K562 (cell line): ENCODE measurements around the gene SPRY4.

ENCODE experiments used
- BRCA1 ChIP-seq, 2 experiments: fragments of 450-650 bp in 1 of 2; sonication (generic) in 1 of 2; formaldehyde crosslinking in 1 of 2; IDR thresholded peaks; 2 replicates each; pipeline versions ENCODE4 v1.5.0 to v1.6.1; 2017 to 2020; ENCODE audit warnings: mild to moderate bottlenecking in 1 of 2, missing genetic modification reagents in 1 of 2
- CCAR2 ChIP-seq: fragments of 200-400 bp; formaldehyde crosslinking; IDR thresholded peaks from 2 replicates; pipeline ENCODE4 v1.6.1; 2017; ENCODE audit warnings: mild to moderate bottlenecking, low read depth, low read length
- CHD1 ChIP-seq: fragments of 200-600 bp; sonication (generic); IDR thresholded peaks from one replicate; pipeline ENCODE4 v1.6.1; 2012; ENCODE audit warnings: mild to moderate bottlenecking, moderate library complexity, low read length, inconsistent platforms
- EP300 ChIP-seq: IDR thresholded peaks from 2 replicates; pipeline ENCODE4 v1.6.1; 2012; ENCODE audit warnings: low read length, improper control_type of control experiment
- KDM1A ChIP-seq, 2 experiments: fragments of 450-650 bp; IDR thresholded peaks; 2 replicates each; pipeline ENCODE4 v1.6.1; 2016; ENCODE audit warnings: mild to moderate bottlenecking in 2 of 2
- RAD21 ChIP-seq, 2 experiments: fragments of 250-450 bp in 1 of 2; fragments of 450-650 bp in 1 of 2; sonication (Bioruptor Pico) in 1 of 2; formaldehyde crosslinking in 1 of 2; IDR thresholded peaks in 1 of 2; conservative IDR thresholded peaks in 1 of 2; 2 replicates each; pipeline versions ENCODE4 v1.4.0 to v1.8.0; 2020 to 2022; ENCODE audit warnings: mild to moderate bottlenecking in 2 of 2, moderate library complexity in 1 of 2
- TAF1 ChIP-seq: IDR thresholded peaks from 2 replicates; pipeline ENCODE4 v1.6.1; 2011; ENCODE audit warnings: mild to moderate bottlenecking, low read length, moderate library complexity; ENCODE audit not compliant: insufficient read depth, control insufficient read depth, severe bottlenecking; ENCODE audit errors: extremely low read depth
- TF ChIP-seq, protein P1 (sequence below), 3 experiments: IDR thresholded peaks in 2 of 3; conservative IDR thresholded peaks in 1 of 3; 2 replicates each; pipeline ENCODE4 v1.5.1; 2011 to 2012; ENCODE audit warnings: low read length in 3 of 3, mild to moderate bottlenecking in 3 of 3, control low read depth in 2 of 3, improper control_type of control experiment in 1 of 3, inconsistent platforms in 1 of 3, low read depth in 1 of 3, mixed read lengths in 1 of 3, moderate library complexity in 1 of 3; ENCODE audit not compliant: insufficient read depth in 2 of 3
- TF ChIP-seq, protein P2 (sequence below): fragments of 200-600 bp; sonication (generic); IDR thresholded peaks from one replicate; pipeline ENCODE4 v1.6.1; 2012; ENCODE audit warnings: mild to moderate bottlenecking, low read depth, low read length, inconsistent platforms

DNA sequence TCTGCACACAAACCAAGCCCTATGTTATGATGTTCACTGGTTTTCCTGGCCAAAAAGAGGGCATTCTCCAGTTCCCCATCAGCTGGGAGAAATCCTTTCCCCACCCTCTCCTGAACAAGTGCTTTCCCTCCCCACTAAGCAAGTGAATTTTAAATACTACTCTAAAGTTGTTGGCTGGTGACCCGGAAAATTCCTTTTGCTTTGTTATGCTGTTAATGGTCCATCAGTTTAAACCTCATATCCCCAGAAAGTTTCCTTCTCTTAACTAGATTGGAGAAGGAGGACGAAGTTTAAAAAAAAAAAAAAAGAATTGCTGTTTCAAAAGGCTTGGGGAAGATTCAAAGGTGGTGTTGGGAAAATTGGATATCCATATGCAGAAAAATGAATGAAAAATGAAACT lies 21.9 kb upstream of the SPRY4 start:
- no peak for TF ChIP-seq CHD1
- TF ChIP-seq KDM1A (IDR thresholded peaks at IDR 0.05) = no peak
- TF ChIP-seq CCAR2 = no peak
- TF ChIP-seq, protein P1, sequence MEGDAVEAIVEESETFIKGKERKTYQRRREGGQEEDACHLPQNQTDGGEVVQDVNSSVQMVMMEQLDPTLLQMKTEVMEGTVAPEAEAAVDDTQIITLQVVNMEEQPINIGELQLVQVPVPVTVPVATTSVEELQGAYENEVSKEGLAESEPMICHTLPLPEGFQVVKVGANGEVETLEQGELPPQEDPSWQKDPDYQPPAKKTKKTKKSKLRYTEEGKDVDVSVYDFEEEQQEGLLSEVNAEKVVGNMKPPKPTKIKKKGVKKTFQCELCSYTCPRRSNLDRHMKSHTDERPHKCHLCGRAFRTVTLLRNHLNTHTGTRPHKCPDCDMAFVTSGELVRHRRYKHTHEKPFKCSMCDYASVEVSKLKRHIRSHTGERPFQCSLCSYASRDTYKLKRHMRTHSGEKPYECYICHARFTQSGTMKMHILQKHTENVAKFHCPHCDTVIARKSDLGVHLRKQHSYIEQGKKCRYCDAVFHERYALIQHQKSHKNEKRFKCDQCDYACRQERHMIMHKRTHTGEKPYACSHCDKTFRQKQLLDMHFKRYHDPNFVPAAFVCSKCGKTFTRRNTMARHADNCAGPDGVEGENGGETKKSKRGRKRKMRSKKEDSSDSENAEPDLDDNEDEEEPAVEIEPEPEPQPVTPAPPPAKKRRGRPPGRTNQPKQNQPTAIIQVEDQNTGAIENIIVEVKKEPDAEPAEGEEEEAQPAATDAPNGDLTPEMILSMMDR (IDR thresholded peaks at IDR 0.05 in 2 of 3, conservative IDR thresholded peaks at IDR 0.05 in 1 of 3; ENCODE audit: insufficient read depth in 2 of 3, low read depth in 1 of 3, low read length in 3 of 3) = no peak
- no peak for TF ChIP-seq BRCA1 (IDR thresholded peaks at IDR 0.05)
- no peak for TF ChIP-seq BRCA1 (CRISPR knock-in tag; IDR thresholded peaks at IDR 0.05)
- no peak for TF ChIP-seq EP300
- TF ChIP-seq RAD21 (CRISPR knock-in tag; conservative IDR thresholded peaks at IDR 0.05 in 1 of 2, IDR thresholded peaks at IDR 0.05 in 1 of 2) = no peak
- no peak for TF ChIP-seq TAF1
- TF ChIP-seq, protein P2, sequence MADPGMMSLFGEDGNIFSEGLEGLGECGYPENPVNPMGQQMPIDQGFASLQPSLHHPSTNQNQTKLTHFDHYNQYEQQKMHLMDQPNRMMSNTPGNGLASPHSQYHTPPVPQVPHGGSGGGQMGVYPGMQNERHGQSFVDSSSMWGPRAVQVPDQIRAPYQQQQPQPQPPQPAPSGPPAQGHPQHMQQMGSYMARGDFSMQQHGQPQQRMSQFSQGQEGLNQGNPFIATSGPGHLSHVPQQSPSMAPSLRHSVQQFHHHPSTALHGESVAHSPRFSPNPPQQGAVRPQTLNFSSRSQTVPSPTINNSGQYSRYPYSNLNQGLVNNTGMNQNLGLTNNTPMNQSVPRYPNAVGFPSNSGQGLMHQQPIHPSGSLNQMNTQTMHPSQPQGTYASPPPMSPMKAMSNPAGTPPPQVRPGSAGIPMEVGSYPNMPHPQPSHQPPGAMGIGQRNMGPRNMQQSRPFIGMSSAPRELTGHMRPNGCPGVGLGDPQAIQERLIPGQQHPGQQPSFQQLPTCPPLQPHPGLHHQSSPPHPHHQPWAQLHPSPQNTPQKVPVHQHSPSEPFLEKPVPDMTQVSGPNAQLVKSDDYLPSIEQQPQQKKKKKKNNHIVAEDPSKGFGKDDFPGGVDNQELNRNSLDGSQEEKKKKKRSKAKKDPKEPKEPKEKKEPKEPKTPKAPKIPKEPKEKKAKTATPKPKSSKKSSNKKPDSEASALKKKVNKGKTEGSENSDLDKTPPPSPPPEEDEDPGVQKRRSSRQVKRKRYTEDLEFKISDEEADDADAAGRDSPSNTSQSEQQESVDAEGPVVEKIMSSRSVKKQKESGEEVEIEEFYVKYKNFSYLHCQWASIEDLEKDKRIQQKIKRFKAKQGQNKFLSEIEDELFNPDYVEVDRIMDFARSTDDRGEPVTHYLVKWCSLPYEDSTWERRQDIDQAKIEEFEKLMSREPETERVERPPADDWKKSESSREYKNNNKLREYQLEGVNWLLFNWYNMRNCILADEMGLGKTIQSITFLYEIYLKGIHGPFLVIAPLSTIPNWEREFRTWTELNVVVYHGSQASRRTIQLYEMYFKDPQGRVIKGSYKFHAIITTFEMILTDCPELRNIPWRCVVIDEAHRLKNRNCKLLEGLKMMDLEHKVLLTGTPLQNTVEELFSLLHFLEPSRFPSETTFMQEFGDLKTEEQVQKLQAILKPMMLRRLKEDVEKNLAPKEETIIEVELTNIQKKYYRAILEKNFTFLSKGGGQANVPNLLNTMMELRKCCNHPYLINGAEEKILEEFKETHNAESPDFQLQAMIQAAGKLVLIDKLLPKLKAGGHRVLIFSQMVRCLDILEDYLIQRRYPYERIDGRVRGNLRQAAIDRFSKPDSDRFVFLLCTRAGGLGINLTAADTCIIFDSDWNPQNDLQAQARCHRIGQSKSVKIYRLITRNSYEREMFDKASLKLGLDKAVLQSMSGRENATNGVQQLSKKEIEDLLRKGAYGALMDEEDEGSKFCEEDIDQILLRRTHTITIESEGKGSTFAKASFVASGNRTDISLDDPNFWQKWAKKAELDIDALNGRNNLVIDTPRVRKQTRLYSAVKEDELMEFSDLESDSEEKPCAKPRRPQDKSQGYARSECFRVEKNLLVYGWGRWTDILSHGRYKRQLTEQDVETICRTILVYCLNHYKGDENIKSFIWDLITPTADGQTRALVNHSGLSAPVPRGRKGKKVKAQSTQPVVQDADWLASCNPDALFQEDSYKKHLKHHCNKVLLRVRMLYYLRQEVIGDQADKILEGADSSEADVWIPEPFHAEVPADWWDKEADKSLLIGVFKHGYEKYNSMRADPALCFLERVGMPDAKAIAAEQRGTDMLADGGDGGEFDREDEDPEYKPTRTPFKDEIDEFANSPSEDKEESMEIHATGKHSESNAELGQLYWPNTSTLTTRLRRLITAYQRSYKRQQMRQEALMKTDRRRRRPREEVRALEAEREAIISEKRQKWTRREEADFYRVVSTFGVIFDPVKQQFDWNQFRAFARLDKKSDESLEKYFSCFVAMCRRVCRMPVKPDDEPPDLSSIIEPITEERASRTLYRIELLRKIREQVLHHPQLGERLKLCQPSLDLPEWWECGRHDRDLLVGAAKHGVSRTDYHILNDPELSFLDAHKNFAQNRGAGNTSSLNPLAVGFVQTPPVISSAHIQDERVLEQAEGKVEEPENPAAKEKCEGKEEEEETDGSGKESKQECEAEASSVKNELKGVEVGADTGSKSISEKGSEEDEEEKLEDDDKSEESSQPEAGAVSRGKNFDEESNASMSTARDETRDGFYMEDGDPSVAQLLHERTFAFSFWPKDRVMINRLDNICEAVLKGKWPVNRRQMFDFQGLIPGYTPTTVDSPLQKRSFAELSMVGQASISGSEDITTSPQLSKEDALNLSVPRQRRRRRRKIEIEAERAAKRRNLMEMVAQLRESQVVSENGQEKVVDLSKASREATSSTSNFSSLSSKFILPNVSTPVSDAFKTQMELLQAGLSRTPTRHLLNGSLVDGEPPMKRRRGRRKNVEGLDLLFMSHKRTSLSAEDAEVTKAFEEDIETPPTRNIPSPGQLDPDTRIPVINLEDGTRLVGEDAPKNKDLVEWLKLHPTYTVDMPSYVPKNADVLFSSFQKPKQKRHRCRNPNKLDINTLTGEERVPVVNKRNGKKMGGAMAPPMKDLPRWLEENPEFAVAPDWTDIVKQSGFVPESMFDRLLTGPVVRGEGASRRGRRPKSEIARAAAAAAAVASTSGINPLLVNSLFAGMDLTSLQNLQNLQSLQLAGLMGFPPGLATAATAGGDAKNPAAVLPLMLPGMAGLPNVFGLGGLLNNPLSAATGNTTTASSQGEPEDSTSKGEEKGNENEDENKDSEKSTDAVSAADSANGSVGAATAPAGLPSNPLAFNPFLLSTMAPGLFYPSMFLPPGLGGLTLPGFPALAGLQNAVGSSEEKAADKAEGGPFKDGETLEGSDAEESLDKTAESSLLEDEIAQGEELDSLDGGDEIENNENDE = no peak
